AG08395 (cell line): Measurements from ENCODE around the gene NR0B1.

Source experiments
- DNase-seq: peaks from one replicate; pipeline ENCODE4 v3.0.0; 2012; ENCODE audit warnings: mixed read lengths, low spot score

NR0B1 gene

GRCh38 chrX:30309139-30309571 lies at the start of gene NR0B1:
NR0B1 (minus strand) TSS chrX:30309390; CDS start chrX:30309363, 27 bp downstream.
- no peak for DNase-seq

GRCh38 chrX:30349946-30350345 lies 40.8 kb upstream of the NR0B1 start:
- no peak for DNase-seq

GRCh38 chrX:30343206-30343605 lies 34.0 kb upstream of the NR0B1 start:
- DNase-seq = no peak

DNA sequence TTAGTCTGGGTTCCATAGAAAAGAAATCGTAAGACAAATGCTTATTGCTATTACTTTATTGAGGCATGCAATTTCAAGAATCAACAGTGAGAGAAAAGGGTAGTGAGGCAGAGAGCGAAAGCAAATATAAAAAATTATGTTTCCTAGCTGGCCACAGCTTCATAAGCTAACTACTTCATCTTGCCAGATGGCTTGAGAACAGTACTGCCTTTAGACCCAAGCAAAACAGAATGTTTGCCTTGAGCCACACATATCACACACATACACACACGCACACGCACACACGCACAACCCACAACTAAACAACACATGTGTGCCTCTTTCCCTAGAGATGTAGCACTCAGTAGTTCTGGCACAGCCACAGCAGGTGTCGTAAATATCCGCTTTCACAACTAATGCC lies 31.6 kb upstream of the NR0B1 start:
- no peak for DNase-seq

GRCh38 chrX:30327762-30328161 lies 18.6 kb upstream of the NR0B1 start:
- DNase-seq = no peak

- no peak for DNase-seq
These were observed 8.1 kb upstream of the NR0B1 start for GRCh38 chrX:30317308-30317707.

GRCh38 chrX:30313322-30313721 lies 4.1 kb upstream of the NR0B1 start:
- no peak for DNase-seq

DNA sequence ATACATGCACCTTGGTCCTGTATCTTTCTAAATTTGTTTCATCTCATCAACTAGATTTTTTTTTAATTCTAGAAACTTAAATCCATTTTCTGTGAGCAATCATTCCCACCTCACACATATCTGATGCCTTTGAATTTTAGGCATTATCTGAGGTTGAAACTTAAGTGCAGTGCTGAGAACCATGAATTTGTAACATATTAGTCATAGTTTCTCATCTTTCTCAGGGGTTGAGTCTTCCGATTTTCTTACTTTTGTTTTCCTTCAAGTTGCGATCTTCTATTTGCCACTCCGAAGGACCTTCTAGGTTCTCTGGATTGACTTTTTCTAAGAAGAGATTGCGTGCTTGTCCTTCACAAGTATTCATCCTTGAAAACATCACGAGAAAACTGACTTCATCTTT lies 3.7 kb upstream of the NR0B1 start:
- no peak for DNase-seq

- DNase-seq = no peak
These were observed 1.4 kb upstream of the NR0B1 start for GRCh38 chrX:30310429-30311206.

DNA sequence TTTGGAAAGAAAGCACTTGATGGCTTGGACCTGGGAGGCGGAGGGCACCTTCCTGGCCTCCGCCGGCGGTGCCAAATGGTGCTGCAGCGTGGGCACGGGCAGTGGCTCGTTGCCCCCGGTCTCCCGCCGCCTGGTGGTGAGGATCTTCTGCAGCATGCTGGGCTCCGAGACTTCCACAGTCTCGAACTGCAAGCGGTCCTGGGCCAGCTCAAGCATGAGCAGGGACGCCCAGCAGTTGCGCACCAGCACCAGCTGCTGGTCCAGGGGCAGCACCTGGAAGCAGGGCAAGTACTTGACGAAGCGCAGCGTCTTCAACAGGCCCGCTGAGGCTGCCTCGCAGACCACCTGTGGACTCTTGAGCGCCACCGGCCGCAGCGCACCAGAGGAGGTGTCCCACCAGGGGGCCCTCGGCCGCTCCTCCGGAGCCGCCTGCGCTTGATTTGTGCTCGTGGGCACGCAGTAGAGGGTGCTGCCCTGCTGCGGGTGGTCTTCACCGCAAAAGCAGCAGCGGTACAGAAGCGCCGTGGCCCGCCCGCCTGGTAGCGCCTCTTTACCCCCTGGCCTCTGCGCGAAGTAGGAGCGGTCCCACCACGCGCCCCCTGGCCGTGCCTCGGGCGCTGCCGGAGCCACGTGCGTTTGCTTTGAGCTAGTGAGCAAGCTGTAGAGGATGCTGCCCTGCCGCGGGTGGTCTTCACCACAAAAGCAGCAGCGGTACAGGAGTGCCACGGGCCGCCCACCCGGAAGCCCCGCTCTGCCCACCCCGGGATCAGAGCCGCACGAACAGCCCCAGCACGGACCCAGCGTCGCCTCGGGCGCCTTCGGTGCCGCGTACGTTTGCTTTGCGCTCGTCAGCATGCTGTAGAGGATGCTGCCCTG lies 689 bp downstream of the NR0B1 start:
- peak; percentile 8 for DNase-seq

DNA sequence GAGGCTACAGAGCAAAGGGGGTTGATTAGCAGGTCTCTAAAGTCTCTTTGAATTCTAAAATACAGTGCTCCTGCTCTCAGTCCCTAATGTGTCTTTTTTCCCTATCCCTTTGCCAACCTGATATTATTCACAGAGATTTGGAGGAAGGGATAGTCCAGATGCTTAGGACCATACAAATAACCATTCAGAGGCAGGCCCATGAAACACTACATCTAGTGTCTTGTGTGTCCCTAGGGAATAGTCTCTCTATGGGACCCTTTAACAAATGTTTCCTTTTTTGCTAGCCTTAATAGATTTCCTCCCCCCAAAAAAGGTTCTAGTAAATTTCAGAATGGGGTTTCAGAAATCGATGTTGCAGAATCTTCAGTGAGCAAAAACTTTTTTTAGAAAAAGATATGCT lies 1.7 kb downstream of the NR0B1 start:
- DNase-seq = no peak

DNA sequence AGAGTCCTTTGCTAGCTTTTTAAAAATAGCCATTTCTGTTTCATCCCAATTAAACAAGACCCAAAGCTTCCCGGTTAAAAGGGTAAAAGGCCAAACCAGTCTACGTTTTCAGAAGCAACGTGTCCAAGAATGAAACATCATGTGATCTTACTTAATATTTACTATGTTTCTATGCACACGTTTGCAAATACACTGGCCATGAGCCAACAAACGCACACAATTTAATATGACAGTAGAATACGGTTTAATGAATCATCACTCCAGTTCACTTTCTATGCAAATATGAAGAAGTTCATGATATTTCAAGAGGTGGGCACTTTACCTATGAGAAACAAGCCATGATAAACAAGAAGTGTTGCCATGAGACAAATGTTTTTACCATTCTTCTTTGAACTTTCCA lies 4.3 kb downstream of the NR0B1 start:
- DNase-seq = no peak

DNA sequence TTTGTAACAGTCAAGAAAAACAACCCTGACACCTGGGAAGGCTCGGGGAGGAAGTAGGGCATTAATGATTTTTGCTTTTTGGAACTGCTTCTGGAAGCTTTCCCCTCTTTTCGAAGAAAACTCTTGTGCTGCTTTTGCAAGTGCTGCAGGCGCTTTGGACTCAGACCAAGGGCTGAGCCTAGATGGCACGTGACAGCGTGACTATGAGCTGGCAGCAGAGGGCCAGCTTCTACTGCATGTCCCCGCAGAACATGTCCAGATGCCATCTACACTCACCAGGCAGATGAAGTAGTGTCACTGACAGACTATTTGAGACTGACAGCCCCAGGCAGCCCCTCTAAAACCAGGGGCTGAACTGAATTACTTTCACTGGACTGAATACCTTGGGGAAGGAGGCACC lies 6.2 kb downstream of the NR0B1 start:
- DNase-seq = peak; percentile 58

DNA sequence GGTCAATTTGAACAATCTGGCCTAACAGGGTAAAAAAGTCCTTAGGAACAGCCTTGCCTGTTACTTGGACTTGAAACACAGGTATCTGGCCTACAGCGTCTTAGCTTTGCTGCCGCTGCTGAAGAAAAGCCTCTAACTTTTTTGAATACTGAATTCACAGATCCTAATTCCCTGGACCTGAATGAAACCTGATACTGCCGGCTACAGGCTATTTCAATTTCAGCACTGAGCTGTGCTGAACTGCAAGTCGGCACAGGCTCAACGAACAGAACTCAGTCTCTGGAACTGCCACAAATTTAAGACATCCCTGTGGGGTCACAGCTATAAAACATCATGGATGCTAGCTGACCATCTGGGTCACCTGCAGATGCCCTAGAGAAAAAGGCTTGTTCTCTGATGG lies 7.2 kb downstream of the NR0B1 start:
- peak; percentile 27 for DNase-seq

DNA sequence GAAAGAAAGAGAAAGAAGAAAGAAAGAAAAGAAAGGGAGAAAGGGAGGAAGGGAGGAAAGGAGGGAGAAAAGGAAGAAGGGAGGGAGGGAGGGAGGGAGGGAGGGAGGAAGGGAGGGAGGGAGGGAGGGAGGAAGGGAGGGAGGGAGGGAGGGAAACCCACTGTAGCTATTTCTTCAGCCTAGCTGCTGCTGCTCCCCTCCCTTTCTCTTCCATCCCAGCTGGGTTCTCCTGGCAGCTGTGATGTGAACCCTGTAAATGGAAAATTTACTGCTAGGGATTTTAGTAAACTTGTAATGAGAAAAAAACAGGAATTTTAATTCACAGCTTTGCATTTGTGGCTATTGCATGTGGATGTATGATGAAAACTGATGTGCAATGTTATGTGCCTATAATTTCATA lies 8.0 kb downstream of the NR0B1 start:
- no peak for DNase-seq

DNA sequence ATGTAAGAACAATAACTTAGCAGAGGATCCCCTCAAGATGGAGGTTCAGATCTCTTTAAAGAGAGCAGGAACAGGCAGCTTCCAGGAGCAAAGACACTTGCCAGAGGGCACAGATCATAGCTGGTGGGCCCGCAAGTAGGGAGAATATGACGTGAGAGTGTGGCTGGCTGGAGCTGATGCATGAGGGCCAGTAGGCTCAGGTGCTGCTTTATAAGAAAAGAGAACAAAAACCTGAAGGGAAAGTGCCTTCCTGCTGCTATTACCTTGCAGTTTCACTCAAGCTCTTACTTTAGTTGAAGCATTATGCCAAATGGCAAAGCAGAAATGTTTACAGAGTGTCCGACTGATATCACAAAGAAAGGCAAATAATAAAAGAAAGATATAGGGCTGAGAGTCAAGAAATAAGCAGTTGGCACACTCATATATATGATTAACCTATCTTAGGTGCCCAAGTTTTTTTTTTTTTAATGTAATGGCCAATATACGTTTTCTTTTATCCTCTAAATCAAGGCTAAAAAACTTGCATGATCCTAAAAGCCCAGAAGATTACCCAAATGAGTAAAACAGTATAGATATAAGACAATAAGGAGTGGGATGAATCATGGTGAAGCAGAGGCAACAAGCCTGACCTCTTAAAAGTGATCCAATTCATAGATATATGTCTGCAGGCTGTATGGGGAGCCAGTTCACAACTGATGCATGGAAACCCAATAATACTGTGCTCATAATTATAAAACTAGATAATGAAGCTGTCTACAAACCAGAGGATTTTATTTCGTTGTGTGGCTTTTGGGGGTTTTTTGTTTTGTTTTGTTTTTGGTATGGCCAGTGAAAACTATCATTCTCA lies 12.6 kb downstream of the NR0B1 start:
- DNase-seq = no peak

GRCh38 chrX:30283456-30284200 lies 25.6 kb downstream of the NR0B1 start:
- DNase-seq = peak; percentile 81

DNA sequence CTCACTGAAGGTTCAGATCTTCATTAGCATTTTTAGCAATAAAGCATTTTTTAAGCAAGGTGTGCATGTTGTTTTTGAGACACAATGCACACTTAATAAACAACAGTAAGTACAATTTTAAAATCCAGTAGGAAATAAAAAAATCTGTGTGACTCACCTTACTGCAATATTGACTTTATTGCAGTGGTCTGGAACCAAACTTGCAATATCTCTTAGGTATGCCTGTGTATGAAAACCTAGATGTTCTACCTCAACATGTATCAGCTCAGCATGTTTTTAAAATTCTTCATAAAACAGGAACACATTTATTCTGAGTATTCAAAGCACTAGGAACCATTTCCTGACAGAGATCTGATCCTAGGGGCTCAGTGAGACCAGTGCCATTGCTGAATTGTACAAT lies 26.7 kb downstream of the NR0B1 start:
- no peak for DNase-seq

- DNase-seq = no peak
These were observed 28.8 kb downstream of the NR0B1 start for GRCh38 chrX:30280428-30280827.

- DNase-seq = no peak
These were observed 30.8 kb downstream of the NR0B1 start for GRCh38 chrX:30278365-30278764.

DNA sequence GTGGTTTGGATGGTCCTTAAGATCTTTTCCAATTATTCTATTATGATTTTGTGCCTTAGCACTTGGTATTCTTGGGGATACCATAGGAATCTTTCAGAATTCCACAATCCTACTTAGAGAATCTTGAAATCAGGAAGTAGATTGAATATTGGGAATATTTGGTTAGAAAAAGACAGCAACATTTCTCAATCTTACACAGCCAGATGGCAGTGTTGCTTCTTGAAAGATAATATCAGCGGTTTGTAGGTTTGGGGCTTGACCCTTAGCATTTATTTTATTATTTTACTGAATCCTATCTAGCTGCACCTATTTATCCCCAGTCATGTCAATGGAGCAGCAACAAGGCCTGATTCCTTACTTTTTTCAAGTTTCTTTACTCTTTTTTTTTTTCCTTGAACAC lies 33.7 kb downstream of the NR0B1 start:
- DNase-seq = peak; percentile 6

DNA sequence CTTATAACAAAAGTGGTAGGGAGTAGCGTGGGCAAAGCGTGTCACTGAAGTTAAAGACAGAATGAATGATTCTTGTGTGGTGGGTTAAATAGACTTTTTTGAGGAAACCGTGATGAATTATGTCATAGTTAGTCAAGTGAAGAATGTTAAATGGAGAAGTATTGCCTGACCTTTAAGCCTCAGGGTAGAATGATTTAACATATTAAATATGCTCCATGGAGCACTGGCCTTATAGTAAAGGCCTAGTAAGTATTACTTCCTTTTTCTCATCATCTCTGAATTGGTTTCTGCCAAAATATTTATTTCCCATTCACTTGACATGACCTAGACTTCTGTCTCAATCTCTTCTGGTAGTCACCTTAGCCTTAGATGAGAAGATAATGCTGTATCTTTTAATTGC lies 38.6 kb downstream of the NR0B1 start:
- DNase-seq = no peak
